ENCODE measurements around the gene POLR2B.

POLR2B gene

DNA sequence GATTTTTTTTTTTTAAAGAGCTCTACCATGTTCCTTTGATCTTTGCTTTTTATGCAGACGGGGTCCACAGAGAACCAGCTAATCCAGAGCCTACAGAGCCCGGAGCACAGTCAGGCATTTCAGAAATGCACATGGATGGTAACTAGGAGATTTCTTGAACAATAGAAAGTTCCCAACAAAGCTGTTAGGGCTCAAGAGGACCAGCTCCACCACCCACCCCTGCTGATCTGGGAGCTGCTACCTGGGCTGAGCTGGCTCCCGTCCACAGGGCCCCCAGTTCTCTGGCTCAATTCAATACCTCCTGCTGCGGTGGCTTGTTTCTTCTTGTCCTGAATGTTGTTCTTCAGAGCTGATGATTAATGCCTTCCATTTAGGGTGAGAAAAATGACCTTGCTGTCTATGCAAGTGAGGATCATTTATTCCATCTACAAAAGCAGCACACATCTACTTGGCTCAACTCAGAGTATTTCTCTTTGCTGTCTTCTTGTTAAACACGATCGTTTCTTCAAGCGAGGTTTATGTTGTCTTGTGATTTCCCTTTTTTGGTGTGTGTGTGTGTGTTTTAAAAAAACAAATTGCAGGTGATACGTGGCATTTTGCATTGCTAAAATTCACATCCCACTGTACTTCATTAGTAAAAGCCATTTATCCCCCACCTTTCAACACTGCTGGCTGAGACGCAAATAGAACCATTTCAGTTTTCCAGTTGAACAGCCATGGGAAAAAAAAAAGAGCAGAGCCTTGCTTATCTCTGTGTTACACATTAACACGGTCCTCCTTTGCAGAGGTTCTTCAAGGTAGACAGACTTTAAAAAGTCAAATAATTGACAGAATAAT is 100.2 kb downstream of the POLR2B start:
- no peak overlapping the region for H3K4me3 ChIP-seq (ENCODE audit: low read depth, low read length)
